H1 (cell line): Measurements from ENCODE around the gene CTSC. TPM values are rescaled to one million over a fixed set of nuclear protein-coding genes. Genes with fewer than 3 reads are reported as not detected.

Experiments used
- CTCF ChIA-PET: fragments of 300-600 bp; sonication (Branson Sonifier 250); formaldehyde crosslinking; loops from one replicate; lab custom pipeline; 2021; ENCODE audit not compliant: partially characterized antibody; lab: Charles Lee
- POLR2A ChIA-PET: fragments of 300-600 bp; sonication (Branson Sonifier 250); formaldehyde crosslinking; loops from one replicate; lab custom pipeline; 2021; ENCODE audit warnings: inconsistent platforms; ENCODE audit not compliant: partially characterized antibody; lab: Charles Lee
- DNase-seq, 2 experiments: peaks; one replicate each; pipeline versions ENCODE4 v3.0.0 to v3.0.0-alpha.2; 2010 to 2022; ENCODE audit warnings: low spot score in 2 of 2, low read depth in 1 of 2, mixed read lengths in 1 of 2
- FAIRE-seq: peaks from 2 replicates; lab custom pipeline; 2011; peaks lifted over from hg19 to GRCh38; lab: Jason Lieb, UNC
- H2AFZ ChIP-seq: 2 replicates; pipeline ENCODE4 v1.8.1; 2012; ENCODE audit warnings: low read length, inconsistent platforms
- H2AK5ac ChIP-seq: 2 replicates; pipeline ENCODE4 v1.6.1; 2013; ENCODE audit warnings: low read depth, low read length
- H2BK120ac ChIP-seq: replicated peaks from 2 replicates; pipeline ENCODE3; 2013; ENCODE audit warnings: low read depth, low read length, inconsistent platforms
- H2BK12ac ChIP-seq: 2 replicates; pipeline ENCODE4 v1.6.1; 2013; ENCODE audit warnings: low read depth, low read length
- H2BK15ac ChIP-seq: 2 replicates; pipeline ENCODE4 v1.6.1; 2013; ENCODE audit warnings: low read length
- H2BK20ac ChIP-seq: 2 replicates; pipeline ENCODE4 v1.6.1; 2013; ENCODE audit warnings: low read length
- H2BK5ac ChIP-seq: 2 replicates; pipeline ENCODE4 v1.6.1; 2013; ENCODE audit warnings: low read depth, low read length
- H3K14ac ChIP-seq: 2 replicates; pipeline ENCODE4 v1.6.1; 2013; ENCODE audit warnings: inconsistent platforms; ENCODE audit not compliant: insufficient read length
- H3K18ac ChIP-seq: 2 replicates; pipeline ENCODE4 v1.6.1; 2013; ENCODE audit warnings: low read length; ENCODE audit errors: extremely low read depth
- H3K23ac ChIP-seq: 2 replicates; pipeline ENCODE4 v1.6.1; 2013; ENCODE audit warnings: inconsistent platforms; ENCODE audit not compliant: insufficient read length
- H3K23me2 ChIP-seq: 2 replicates; pipeline ENCODE4 v1.6.1; 2013; ENCODE audit warnings: low read depth, low read length
- H3K27ac ChIP-seq: 2 replicates; pipeline ENCODE4 v1.6.1; 2011; ENCODE audit warnings: low read depth, low read length, inconsistent platforms
- H3K27me3 ChIP-seq, 4 experiments: replicated peaks in 1 of 4; 1 replicate in 1 of 4; 2 replicates in 3 of 4; pipeline versions ENCODE4 v1.6.1 to v1.8.1; 2011 to 2013; ENCODE audit warnings: low read length in 3 of 4, mild to moderate bottlenecking in 3 of 4, inconsistent platforms in 2 of 4, mixed read lengths in 2 of 4, moderate library complexity in 1 of 4; ENCODE audit not compliant: control insufficient read depth in 3 of 4, insufficient read depth in 3 of 4; ENCODE audit errors: extremely low read depth in 1 of 4
- H3K36me3 ChIP-seq, 4 experiments: 2 replicates each; pipeline versions ENCODE4 v1.6.1 to v1.8.1; 2011 to 2013; ENCODE audit warnings: mild to moderate bottlenecking in 4 of 4, low read length in 3 of 4, moderate library complexity in 2 of 4, control low read depth in 1 of 4, inconsistent platforms in 1 of 4; ENCODE audit not compliant: insufficient read depth in 4 of 4, control insufficient read depth in 2 of 4
- H3K4ac ChIP-seq: replicated peaks from 2 replicates; pipeline ENCODE3; 2013; ENCODE audit warnings: low read length, low read depth, mixed read lengths, inconsistent platforms; ENCODE audit not compliant: insufficient read length
- H3K4me1 ChIP-seq, 4 experiments: replicated peaks in 1 of 4; 1 replicate in 1 of 4; 2 replicates in 3 of 4; pipeline versions ENCODE4 v1.6.1 to v1.8.1; 2011 to 2013; ENCODE audit warnings: low read length in 3 of 4, inconsistent platforms in 2 of 4, mixed read lengths in 1 of 4; ENCODE audit not compliant: insufficient read depth in 4 of 4, control insufficient read depth in 3 of 4
- H3K4me2 ChIP-seq, 2 experiments: 2 replicates each; pipeline versions ENCODE4 v1.6.1 to v1.8.1; 2011 to 2013; ENCODE audit warnings: low read depth in 2 of 2, low read length in 2 of 2, control low read depth in 1 of 2, inconsistent platforms in 1 of 2, mild to moderate bottlenecking in 1 of 2; ENCODE audit not compliant: insufficient read depth in 1 of 2
- H3K4me3 ChIP-seq, 4 experiments: fragments of 200-600, 300-600 bp in 1 of 4; sonication (generic), shearing (Covaris generic), sonication (Bioruptor Twin) in 1 of 4; 2 replicates each; pipeline versions ENCODE4 v1.5.1 to v1.8.1; 2011 to 2016; ENCODE audit warnings: low read length in 4 of 4, low read depth in 3 of 4, control low read depth in 2 of 4, inconsistent platforms in 2 of 4, mild to moderate bottlenecking in 2 of 4, mixed read lengths in 1 of 4, moderate library complexity in 1 of 4; ENCODE audit not compliant: insufficient read depth in 2 of 4; ENCODE audit errors: extremely low read depth in 1 of 4
- H3K56ac ChIP-seq: replicated peaks from 2 replicates; pipeline ENCODE3; 2013; ENCODE audit warnings: low read depth, mild to moderate bottlenecking, mixed read lengths, low read length, inconsistent platforms; ENCODE audit not compliant: insufficient read length
- H3K79me1 ChIP-seq: 2 replicates; pipeline ENCODE4 v1.6.1; 2013; ENCODE audit warnings: low read depth, low read length, control low read depth
- H3K79me2 ChIP-seq, 2 experiments: 2 replicates each; pipeline versions ENCODE4 v1.6.1 to v1.8.1; 2012 to 2013; ENCODE audit warnings: low read length in 2 of 2, mild to moderate bottlenecking in 2 of 2, inconsistent platforms in 1 of 2; ENCODE audit not compliant: insufficient read depth in 2 of 2, control insufficient read depth in 1 of 2
- H3K9ac ChIP-seq, 4 experiments: replicated peaks in 1 of 4; 1 replicate in 1 of 4; 2 replicates in 3 of 4; pipeline versions ENCODE4 v1.6.1 to v1.8.1; 2011 to 2013; ENCODE audit warnings: low read depth in 3 of 4, low read length in 3 of 4, control low read depth in 2 of 4, mild to moderate bottlenecking in 2 of 4, moderate library complexity in 2 of 4, inconsistent platforms in 1 of 4; ENCODE audit errors: extremely low read depth in 1 of 4
- H3K9me3 ChIP-seq, 2 experiments: 2 replicates each; pipeline versions ENCODE4 v1.6.1 to v1.8.1; 2012 to 2013; ENCODE audit warnings: mild to moderate bottlenecking in 2 of 2, moderate library complexity in 2 of 2, control low read depth in 1 of 2, inconsistent platforms in 1 of 2, low read depth in 1 of 2, low read length in 1 of 2, mixed read lengths in 1 of 2; ENCODE audit not compliant: insufficient read depth in 2 of 2
- H4K20me1 ChIP-seq, 2 experiments: replicated peaks in 1 of 2; 2 replicates each; pipeline versions ENCODE3 to v1.8.1; 2011 to 2013; ENCODE audit warnings: inconsistent platforms in 2 of 2, low read length in 2 of 2, mild to moderate bottlenecking in 1 of 2; ENCODE audit not compliant: insufficient read depth in 2 of 2, control insufficient read depth in 1 of 2
- H4K5ac ChIP-seq: 2 replicates; pipeline ENCODE4 v1.6.1; 2013; ENCODE audit warnings: low read length, low read depth, mixed read lengths, inconsistent platforms; ENCODE audit not compliant: insufficient read length
- H4K8ac ChIP-seq: 2 replicates; pipeline ENCODE4 v1.8.0; 2013; ENCODE audit warnings: mild to moderate bottlenecking, moderate library complexity, low read length, inconsistent platforms; ENCODE audit not compliant: insufficient read depth; ENCODE audit errors: extremely low read depth
- H4K91ac ChIP-seq: replicated peaks from 2 replicates; pipeline ENCODE3; 2013; ENCODE audit warnings: low read length, mixed read lengths, inconsistent platforms; ENCODE audit not compliant: insufficient read length
- BACH1 ChIP-seq: IDR thresholded peaks from 2 replicates; pipeline ENCODE4 v1.6.1; 2012; ENCODE audit warnings: low read length, improper control_type of control experiment
- CBX8 ChIP-seq: fragments of 300-800, 300-1000 bp; sonication (generic); IDR thresholded peaks from 2 replicates; pipeline ENCODE4 v1.7.1; 2016; ENCODE audit warnings: low read depth, low read length, borderline replicate concordance
- CEBPB ChIP-seq: IDR thresholded peaks from 2 replicates; pipeline ENCODE4 v1.6.1; 2012; ENCODE audit warnings: low read depth, low read length
- EZH2 ChIP-seq: fragments of 200-600 bp; sonication (generic); IDR thresholded peaks from 2 replicates; pipeline ENCODE4 v1.7.1; 2012; ENCODE audit warnings: low read depth, mild to moderate bottlenecking, moderate library complexity, low read length, inconsistent platforms; ENCODE audit not compliant: severe bottlenecking
- HDAC6 ChIP-seq: IDR thresholded peaks from one replicate; pipeline ENCODE4 v1.7.1; 2012; ENCODE audit warnings: low read depth, mild to moderate bottlenecking, inconsistent platforms, low read length, moderate library complexity
- KDM1A ChIP-seq: fragments of 200-600, 300-600 bp; sonication (generic); IDR thresholded peaks from 2 replicates; pipeline ENCODE4 v1.7.1; 2016; ENCODE audit warnings: mild to moderate bottlenecking, low read length, borderline replicate concordance
- SIN3A ChIP-seq, 2 experiments: IDR thresholded peaks in 1 of 2; conservative IDR thresholded peaks in 1 of 2; 2 replicates each; pipeline ENCODE4 v1.6.1; 2011 to 2012; ENCODE audit warnings: low read length in 2 of 2, improper control_type of control experiment in 1 of 2, low read depth in 1 of 2, mild to moderate bottlenecking in 1 of 2
- SP2 ChIP-seq: IDR thresholded peaks from 2 replicates; pipeline ENCODE4 v1.6.1; 2012; ENCODE audit warnings: mild to moderate bottlenecking, low read length, inconsistent platforms
- SP4 ChIP-seq: IDR thresholded peaks from 2 replicates; pipeline ENCODE4 v1.6.1; 2012; ENCODE audit warnings: low read length, inconsistent platforms
- SRF ChIP-seq: IDR thresholded peaks from 2 replicates; pipeline ENCODE4 v1.6.1; 2011; ENCODE audit warnings: mild to moderate bottlenecking, low read depth, low read length, moderate library complexity
- WGBS, 2 experiments: shearing (Covaris generic) in 1 of 2; methylation state at CpG; one replicate each; pipeline versions ENCODE4 v1.1.6 to v1.1.7; 2013 to 2015; ENCODE audit warnings: low lambda C conversion rate in 2 of 2, mixed read lengths in 2 of 2, inconsistent platforms in 1 of 2, low coverage in 1 of 2, missing lambda C conversion rate in 1 of 2; ENCODE audit not compliant: insufficient replicate concordance in 2 of 2, insufficient coverage in 1 of 2, insufficient read length in 1 of 2; ENCODE audit errors: extremely low coverage in 1 of 2, missing lambda C conversion rate in 1 of 2; 5-methylcytosine and 5-hydroxymethylcytosine counted together
- polyA plus RNA-seq, 7 experiments: library from polyadenylated mRNA; depleted of rRNA in 3 of 7; stranded (reverse) in 5 of 7; unstranded in 2 of 7; fragments of >200 nt in 5 of 7; fragments of 200-250 nt in 2 of 7; gene quantifications; 1 replicate in 5 of 7; 2 replicates in 1 of 7; 4 replicates in 1 of 7; pipeline versions ENCODE4 v1.2.1 to v1.2.3, GENCODE V29; 2011 to 2013; ENCODE audit warnings: missing spikeins in 2 of 7, mixed read lengths in 2 of 7
- total RNA-seq: library from RNA; stranded (reverse); fragmentation: NEBNext Ultra II Directional; extraction: Animal tissue kit (Norgen Biotek cat#: 25700); gene quantifications from 2 replicates; pipeline ENCODE4 v1.2.1, GENCODE V29; 2021

Gene CTSC
- total and polyA plus RNA-seq, 2 of the 8 experiments (the other 6 are each of a cell fraction or from before 2014, with no cell fraction given) = 347 to 369 TPM

DNA sequence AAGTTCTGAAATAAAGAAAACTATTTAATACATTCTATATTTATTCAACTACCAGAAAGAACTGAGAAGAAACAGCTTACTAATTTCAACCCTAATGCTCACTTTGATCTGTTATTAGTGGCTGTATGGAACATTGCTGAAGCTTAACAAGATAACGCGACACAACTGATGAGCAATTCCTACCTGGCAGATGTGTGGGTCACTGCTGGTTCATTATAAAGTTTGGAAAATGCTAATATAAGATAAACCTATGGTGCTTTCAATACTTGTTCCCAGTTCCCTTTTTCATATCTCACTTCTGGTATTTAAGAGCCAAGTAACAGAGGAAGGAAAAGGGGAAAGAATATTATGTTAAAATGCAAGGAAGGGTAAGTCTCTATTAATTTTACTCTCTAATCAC lies 10.5 kb downstream of the CTSC start:
- Histone ChIP-seq H3K4me2 (no peak overlapping the region), H3K9me3 (no peaks in the 10 kb centered on the region), H3K23me2 (no peaks in the 10 kb centered on the region), H3K23ac (no peak overlapping the region), H3K56ac (no peak overlapping the region), H3K18ac (no peak overlapping the region), H2BK120ac (no peak overlapping the region), H2BK15ac (no peak overlapping the region), H2BK12ac (no peak overlapping the region), H2BK5ac (no peak overlapping the region), H3K79me2 (peaks cover 9 to 99% of the 10 kb centered on the region in 2 experiments; a peak in 3 of 4 replicates), H3K36me3 (peaks cover 8 to 75% (median 35%) of the 10 kb centered on the region in 4 experiments; a peak in 7 of 8 replicates), H3K27ac (no peak overlapping the region), H3K4ac (no peak overlapping the region), H2AFZ (no peak overlapping the region), H2BK20ac (no peak overlapping the region), H3K4me1 (peaks cover 4 to 13% (median 6%) of the 10 kb centered on the region in 4 experiments; a peak in 5 of 7 replicates), H3K79me1 (peaks cover 7% of the 10 kb centered on the region; the same call in 1 of the 2 replicates), H3K14ac (no peak overlapping the region), H2AK5ac (no peak overlapping the region), H3K4me3 (no peak overlapping the region), H4K20me1 (peaks cover 19 to 22% of the 10 kb centered on the region in 2 experiments), H4K5ac (no peak overlapping the region), H4K8ac (no peak overlapping the region), H3K9ac (no peak overlapping the region), H3K27me3 (no peaks in the 10 kb centered on the region), H4K91ac (no peak overlapping the region)
- POLR2A ChIA-PET = interaction anchor here (0.6 to 13.8 kb wide), 4 partner anchors 9 to 39 kb away, joined by 6 to 129 read pairs (median 20); partner anchors contain the start of gene CTSC
- CTCF ChIA-PET = interaction anchor here (0.5 to 4.0 kb wide), 5 partner anchors 12 to 1295 kb away, joined by 3 to 11 read pairs (median 4); no protein-coding TSS in a partner anchor
- 94% methylated on average over 2 of the region's 2 CpGs; no CpG with 5 or more reads in 1 of the 2 experiments for WGBS, 2 experiments
- DNase-seq (no peak), FAIRE-seq (no peak)
- TF ChIP-seq SRF = no peak
- no peak for TF ChIP-seq HDAC6
- no peak for TF ChIP-seq BACH1
- TF ChIP-seq EZH2 = no peak
- TF ChIP-seq KDM1A = no peak
- no peak for TF ChIP-seq SP4
- no peak for TF ChIP-seq SIN3A (conservative IDR thresholded peaks at IDR 0.05 in 1 of 2, IDR thresholded peaks at IDR 0.05 in 1 of 2; ENCODE audit: low read depth in 1 of 2, low read length in 2 of 2)
- TF ChIP-seq SP2 = no peak
- no peak for TF ChIP-seq CEBPB
- no peak for TF ChIP-seq CBX8
